Putamen (tissue), 1 donor: ENCODE data around the gene PLEKHA8.
"Not testable (repeated sequence)": the region's sequence is repeated elsewhere in the genome, so short reads cannot be mapped to it uniquely, and the experiment has no call there.

ENCODE experiments used
- DNase-seq: peaks from one replicate; pipeline ENCODE4 v3.0.0-alpha.2; 2016; ENCODE audit warnings: low spot score

PLEKHA8 gene

DNA sequence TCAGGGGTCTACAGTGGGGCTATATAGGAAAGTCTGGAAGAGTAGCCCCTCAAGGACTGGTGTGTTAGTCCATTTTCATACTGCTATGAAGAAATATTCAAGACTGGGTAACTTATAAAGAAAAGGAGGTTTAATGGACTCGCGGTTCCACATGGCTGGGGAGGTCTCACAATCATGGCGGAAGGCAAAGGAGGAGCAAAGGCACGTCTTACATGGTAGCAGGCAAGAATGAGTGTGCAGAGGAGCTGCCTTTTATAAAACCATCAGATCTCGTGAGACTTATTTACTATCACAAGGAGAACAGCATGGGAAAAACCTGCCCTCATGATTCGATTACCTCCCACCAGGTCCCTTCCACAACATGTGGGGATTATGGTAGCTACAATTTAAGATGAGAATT, 4.7 kb upstream of the PLEKHA8 start:
- DNase-seq, result no peak

DNA sequence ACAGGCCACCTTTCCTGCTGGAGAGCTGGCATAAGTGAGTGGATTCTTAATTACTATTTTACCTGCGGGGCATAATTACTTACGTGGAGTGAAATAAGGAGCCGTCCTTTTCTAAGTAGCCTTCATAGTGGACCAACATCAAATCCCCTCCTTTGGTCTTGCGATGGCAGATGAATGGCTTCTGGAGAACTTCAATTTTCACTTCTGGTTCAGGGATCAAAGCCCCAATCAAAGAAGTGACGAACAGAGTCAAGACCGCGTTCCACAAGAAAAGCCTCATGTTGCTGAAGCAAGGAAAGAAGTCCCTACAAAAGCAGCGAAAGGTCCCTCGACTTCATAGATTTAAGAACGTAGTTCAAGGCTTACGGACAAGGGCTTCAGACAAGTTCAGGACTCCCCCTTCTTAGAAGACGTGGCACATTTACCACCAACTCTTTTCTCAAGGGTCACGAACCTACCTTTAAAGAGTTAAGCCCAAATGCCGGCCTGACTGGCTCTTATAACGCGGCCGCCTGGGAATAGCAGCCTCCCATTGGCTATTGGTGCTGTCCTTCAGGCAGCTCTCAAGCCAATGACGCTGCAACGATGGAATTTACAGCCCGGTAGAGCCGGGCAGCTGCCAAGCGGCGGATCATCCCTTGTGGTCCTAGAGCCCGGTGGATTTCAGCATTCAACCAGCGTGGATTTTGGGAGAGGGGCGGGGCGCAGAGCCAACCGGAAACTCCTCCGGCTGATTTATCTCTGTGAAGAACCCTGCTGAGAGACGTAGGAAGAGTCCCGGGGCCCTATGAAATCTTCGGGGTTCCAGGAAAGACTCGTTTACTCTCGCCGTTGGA, 1.8 kb upstream of the PLEKHA8 start, which contains the start of gene FKBP14:
Gene FKBP14, minus strand, starts transcription at position 474 of the 836 bp plus-strand sequence. Its CDS starts 194 bp downstream, at position 280.
- DNase-seq, result peak; percentile 98

DNA sequence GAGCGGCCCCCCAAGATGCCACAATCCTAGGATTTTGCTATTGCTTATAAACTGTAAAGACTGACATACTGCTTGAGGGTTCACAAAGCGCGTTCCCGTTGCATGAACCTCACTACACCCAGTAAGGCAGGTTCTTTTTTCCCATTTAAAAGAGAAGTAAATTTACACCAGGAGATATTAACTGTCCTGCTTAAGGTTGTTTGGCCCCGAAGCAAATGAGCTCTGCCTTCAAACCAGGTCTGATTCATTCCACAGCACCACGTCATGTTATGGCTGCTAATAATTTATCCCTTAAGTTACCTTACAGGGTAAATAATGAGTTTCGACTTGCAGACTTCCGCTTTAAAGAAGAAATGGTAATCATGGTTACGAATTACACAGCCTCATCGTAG, 1.2 kb upstream of the PLEKHA8 start:
- no peak for DNase-seq

DNA sequence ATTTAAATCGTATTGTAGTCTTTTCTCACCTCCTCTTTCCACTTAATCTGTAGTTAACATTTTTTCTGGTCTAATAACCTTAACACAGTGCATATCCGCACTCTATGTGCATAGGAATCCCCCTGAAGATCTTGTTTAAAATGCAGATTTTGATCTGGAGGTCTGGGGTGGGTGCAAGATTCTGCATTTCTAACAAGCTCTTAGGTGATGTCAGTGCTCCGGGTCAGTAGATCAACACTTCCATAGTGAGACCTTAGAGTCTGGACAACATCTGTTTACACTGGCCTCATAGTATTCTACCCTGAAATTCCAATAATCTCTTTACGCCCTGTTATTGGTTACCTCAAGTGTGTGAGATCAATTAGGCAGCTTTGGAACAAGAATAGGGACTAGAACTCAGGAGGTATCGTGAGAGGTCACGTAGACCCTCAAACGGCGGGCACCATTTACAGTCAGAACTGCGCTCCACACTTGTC, 434 bp upstream of the PLEKHA8 start:
- DNase-seq, result no peak

DNA sequence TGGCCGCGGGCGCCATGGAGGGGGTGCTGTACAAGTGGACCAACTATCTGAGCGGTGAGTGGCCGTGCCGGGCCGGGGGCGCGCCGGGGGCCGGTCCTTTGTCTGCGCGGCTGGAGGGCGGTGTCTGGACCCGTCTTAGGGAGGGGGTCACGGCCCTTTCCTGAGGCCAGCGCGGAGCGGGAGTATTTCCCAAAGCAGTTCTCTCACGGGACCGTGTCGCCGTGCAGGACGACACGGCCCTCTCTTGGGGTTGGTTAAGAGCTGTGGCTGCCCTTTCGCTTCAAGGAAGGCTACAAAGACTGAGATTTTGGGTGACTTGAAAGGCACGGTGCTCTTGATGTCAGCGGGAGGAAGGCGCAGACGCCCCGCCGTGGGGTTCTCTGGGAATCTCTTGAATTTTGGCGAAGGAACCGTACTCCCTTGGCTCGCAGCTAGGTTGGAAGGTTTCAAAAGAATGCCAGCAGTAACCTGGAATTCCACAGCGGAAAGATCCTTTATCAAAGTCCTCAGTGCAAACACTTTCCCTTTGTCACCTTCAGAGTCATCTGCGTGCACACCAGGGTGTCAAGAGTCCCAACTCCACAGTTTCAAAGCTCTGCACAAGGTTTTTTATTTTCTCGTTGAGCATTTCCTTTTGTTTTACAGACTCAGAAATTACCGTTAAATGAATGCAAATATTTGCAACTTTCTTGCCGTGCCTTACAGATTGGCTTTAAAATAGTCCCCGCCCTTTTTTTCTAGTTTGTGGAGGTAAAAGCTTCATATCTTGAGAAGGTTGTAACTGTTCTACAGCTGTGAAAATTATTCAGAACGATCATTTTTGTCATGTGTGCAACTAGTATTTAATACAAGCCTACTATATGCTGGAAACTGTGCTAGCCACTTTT, 780 bp downstream of the PLEKHA8 start:
- DNase-seq, result peak; percentile 57

DNA sequence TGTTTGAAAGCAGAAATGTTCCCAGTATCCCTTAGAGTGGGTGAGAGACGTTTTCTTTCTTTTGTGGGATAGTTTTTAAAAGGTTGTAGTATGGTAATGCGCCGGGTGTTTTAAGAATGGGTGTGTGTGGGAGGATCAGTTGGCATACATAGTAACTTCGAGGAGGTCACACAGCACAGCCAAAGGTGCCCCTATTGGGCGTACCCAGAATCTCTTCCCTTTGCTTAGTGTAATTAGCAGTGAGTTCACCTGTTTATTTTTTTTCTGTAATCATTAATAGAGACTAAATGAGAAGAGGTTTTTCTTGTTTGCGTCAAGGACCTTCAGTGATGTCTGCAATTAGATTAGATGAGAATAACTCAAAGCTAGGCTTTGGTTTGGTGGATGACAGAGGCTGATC, 1.5 kb downstream of the PLEKHA8 start:
- no peak for DNase-seq

DNA sequence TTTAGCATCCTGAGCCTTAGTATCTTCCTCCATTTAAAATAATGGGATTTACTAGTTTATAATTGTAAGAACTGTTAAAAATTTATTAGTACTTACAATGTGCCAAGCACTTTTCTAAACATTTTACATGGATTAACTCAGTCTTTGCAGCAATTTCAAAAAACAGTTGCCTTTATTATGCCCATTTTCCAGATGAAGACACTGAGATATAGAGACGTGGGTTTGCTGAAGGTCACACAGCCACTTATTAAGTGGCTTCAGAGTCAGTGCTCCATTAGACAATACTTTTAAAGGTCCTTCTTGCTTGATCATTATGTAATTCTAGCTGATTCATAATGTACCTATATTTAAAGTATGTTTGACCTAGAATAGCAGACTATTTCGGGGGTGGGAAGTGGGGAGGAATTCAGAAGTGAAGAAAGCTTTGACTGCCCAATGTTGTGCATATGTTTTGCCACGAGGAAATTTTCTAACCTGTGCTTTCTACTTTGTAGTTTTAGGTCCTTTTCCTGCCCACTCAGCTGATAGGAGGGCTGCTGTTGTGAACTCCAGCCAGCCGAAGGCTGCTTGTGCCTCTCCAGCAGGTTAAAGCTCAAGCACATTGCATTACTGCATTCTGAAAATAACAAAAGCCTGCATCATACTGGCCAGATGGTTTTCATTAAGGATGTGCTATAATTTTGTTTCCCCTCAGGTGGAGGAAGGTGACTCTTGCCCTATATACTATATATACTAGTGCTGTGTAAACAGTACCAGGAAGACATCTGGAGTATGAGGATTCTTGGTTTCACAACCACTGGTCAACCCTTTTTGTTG, 4.3 kb downstream of the PLEKHA8 start:
- DNase-seq, result no peak

DNA sequence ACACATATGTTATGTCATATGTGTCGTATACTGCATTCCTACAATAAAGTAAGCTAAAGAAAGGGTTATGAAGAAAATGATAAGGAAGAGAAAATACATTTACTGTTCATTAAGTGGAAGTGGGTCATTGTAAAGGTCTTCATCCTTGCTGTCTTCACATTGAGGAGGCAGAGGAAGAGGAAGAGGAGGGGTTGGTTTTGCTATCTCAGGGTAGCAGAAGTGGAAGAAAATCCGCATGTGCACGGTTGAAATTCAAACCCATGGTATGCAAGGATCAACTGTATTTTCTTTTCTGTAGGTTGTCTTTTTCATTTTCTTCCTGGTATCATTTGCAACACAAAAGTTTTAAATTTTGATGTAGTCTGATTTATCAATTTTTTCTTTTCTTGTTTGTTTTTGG, 6.3 kb downstream of the PLEKHA8 start:
- DNase-seq, result no peak

DNA sequence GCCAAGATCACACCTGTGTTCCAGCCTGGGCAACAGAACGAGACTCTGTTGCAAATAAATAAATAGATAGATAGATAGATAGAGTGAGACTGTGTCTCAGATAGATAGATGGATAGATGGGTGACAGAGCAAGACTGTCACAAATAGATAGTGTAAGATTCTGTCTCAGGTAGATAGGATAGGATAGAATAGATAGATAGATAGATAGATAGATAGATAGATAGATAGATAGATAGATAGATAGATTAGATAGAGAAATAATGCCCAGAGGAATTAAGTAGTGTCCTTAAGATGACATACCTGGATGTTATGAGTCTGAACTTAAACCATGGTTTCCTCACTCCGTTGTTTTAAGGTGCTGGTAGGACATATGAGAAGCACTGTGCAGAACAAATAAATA, 8.0 kb downstream of the PLEKHA8 start:
- DNase-seq, result no peak

DNA sequence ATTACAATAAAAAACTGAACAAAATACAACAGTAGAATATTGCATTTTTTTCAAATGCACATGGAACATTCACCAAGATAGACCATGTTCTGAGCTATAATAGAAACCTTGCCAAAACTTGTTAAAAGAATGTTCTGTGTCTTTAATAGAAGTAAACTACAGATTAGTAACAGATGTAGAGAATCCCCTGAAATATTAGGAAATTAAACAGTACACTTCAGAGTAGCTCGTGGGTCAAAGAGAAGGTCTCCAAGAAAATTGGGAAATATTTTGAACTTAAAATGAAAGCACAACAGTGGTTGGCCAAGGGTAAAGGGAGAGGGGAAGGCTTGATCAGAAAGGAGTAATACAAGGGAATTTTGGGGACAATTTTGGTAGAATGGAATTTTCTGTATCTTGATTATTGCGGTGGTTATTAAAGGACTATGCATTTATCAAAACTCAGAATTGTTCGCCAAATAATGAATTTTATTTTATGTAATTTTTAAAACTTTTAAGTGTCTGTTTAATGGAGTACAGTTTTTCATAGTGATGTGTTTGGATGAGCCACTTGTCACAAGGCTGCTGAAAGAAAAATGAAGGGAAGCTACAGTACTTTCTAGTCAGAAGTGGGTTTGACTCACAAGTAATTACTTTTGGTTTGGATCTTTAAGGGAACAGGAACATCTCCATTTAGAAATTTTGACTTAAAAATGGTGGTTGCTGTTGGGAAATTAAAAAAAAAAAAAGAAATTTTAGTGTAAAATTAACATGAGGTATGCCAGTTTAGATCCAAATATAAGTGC, 10.2 kb downstream of the PLEKHA8 start:
- no peak for DNase-seq

DNA sequence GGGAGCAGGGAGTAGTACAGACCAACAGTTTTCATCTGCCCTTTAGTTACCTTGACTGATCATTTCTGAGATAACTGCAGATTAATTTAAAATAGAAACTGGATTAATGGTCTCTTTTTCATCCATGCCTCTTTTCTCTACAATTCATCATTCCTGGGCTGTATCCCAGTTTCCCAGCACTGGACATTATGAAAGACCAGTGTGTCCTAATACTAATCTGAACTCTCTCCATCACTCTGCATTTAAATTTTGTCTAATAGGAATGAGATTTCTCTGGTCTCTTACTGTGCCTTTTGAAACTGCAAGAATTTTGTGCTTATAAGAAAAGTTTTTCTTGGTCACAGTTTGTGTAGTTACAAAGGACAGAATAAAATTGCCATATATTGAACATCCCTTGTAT, 12.7 kb downstream of the PLEKHA8 start:
- DNase-seq, result no peak

DNA sequence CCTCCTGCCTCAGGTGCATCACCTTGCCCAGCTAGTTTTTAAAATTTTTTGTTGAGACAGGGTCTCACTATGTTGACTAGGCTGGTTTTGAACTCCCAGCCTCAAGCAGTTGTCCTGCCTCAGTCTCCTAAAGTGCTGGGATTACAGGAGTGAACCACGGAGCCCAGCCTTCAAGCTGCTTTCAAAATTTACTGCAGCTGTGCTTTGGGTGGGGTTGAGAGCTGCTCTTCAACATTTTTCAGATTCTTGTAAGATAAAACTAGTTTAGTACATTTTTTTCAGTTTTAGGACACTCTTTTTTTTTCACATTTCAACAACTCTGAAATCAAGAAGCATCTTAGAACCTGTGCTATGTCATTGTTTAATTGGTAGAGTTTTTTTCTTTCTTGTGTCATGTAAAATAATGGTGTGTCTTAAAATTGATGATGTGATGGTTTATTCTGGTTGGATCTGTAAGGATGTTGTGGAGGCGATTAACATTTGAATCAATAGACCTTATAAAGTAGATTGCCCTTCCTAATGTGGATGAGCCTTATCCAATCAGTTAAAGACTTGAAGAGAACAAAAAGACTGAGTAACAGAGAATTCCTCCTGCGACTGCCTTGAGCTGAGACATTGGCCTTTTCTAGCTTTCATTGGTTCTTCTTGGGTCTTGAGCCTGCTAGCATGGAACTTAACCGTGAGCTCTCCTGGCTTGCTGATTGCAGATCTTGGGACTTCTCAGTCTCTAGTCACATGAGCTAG, 13.5 kb downstream of the PLEKHA8 start:
- DNase-seq, result no peak

DNA sequence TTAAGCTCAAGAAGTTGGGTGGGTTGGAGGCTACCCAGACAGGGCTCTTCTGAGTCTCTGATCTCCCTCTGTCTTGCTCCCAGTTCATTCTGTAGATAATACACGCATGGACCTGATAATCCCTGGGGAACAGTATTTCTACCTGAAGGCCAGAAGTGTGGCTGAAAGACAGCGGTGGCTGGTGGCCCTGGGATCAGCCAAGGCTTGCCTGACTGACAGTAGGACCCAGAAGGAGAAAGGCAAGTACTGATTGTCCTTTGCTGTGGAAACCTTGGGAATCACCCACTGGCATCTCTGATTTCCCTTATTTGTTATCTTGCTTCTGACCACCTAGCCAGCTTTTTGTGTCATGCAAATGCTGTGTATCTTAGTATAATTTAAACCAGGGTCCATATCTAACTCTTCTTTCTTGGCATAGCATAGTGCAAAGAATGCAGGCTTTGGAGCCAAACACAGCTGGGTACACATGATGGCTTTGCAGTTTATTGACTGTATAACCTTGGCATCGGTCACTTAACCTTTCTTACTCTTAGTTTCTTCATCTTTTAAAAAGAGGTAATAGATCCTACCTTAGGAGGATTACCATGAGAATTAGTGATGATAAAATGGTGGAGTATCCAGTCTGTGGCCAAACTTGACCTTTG, 18.0 kb downstream of the PLEKHA8 start:
- DNase-seq, result no peak

DNA sequence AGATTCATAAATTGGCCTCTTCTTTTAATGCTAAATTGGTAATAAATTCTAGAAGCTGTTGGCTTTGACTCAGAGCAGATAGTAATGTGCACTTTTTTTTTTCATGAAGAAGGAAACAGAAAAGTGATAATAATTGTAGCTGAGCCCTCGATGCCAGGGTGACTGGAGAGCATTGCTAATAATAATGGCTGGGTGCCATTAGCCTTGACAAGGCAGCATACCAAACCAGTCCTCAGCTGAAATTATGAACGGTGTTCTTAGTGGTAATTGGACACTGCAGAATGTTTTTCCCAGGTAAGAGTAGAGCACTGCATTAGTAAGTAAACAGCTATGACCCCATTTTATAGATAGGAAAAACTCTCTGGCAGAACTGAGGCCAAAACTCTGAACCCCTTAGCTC, 18.9 kb downstream of the PLEKHA8 start:
- DNase-seq, result no peak

DNA sequence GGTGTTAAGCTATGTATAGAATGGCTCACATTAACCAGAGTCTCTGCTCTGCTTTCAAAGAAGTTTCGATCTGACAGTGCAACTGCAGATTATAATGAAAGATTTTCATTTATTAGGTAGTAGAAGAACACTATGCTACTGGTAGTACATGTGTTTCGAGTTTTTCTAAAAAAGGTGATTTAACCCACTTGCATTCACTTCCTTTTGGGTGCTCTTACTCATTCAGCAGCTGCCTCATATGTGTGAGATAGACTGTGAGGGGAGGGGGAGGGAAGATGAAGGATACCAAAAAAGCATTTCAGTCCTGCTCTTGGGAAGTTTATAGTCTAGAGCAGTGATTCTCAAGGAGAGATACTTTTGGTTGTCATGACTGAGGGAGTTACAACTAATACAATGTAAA, 20.4 kb downstream of the PLEKHA8 start:
- DNase-seq, result no peak

DNA sequence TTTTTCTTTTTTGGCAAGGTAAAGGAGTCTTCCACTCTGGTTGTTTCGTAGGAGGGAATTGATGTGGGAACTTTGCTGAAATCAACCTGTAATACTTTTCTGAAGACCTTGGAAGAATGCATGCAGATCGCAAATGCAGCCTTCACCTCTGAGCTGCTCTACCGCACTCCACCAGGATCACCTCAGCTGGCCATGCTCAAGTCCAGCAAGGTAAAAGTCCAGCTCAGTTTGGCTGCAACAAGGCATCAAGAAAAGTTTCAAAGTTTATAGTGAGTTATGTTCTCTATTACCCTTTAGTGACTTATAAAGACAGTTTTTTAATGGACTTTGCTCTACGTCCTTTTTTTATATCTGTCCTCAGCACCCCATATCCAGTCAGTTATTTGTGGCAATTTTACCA, 21.0 kb downstream of the PLEKHA8 start:
- no peak for DNase-seq

DNA sequence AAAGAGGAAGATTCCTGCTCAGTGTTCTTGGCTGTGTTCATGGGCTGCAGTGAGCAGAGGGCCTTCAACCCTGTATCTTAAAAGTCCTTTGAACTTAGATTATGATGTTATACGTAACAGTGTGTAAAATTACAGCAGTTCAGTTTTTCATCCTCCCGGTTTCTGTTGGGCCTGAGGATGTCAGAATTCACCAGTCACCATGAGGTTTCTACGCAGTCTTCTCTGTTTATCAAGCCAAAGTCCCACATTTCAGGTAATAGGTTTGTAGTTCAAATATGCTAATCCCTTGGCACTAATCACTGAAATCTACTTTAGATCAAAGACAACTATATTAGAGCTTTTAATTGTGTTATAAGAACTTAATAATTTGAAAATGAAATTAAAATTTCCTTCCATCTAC, 24.9 kb downstream of the PLEKHA8 start:
- DNase-seq, result no peak

DNA sequence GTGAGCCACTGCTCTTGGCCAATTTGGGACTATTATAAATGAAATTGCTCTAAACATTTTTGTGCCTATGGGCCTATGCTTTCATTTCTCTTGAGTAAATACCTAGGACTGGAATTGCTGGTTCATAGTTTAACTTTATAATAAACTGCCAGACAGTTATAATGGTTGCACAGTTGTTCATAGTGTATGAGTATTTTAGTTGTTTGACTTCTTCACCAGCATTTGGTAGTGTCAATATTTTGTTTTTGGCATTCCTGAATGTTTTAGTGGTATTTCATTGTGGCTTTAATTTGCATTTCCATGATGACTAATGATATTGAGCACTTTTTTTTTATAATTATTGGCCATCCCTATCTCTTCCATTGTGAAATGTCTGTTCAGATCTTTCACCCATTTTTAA, 29.5 kb downstream of the PLEKHA8 start:
- no peak for DNase-seq

DNA sequence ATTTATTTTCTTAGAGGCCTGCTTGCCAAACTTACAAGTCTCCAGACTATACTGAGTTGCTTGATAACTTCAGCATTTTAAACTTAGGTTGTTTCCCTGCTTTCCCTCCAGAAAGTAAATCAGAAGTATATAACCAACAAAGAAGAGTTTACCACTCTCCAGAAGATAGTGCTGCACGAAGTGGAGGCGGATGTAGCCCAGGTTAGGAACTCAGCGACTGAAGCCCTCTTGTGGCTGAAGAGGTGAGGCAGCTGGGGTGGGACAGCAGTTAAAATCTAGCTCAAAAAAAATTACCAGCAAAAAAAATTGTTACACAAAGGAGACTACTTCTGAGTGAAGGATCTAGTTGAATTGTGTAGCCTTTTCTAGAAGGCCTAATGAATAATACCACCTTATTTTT, 33.6 kb downstream of the PLEKHA8 start:
- DNase-seq, result not testable (repeated sequence)

DNA sequence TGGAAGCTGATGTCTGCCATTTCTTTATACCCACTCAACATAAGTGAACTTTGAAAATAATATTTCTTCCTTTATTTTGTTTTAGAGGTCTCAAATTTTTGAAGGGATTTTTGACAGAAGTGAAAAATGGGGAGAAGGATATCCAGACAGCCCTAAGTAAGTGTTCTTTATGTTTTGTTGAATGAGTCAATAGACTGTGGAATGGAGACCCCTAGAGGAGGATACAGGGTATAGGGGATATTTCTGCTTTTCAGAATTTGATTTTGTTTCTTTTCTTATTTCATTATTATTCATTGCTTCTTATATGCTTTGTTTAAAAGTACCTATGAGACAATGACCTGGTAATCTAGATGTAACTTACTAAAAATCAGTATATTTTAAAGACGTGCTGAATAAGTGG, 34.4 kb downstream of the PLEKHA8 start:
- peak; percentile 35 for DNase-seq
